Natural killer cell (primary cell): ENCODE measurements around the gene PCSK5. TPM values are rescaled to one million over a fixed set of nuclear protein-coding genes. Genes with fewer than 3 reads are reported as not detected.

Source experiments
- ATAC-seq, 3 donors: fragments of 150-1000 bp in 2 of 3; fragments of 200-7000 bp in 1 of 3; cut with Tn5 transposase; 1 replicate in 1 of 3; 2 replicates in 2 of 3; pipeline ENCODE4 v1.10.0; 2021; ENCODE audit warnings: mild to moderate bottlenecking in 2 of 3, moderate library complexity in 2 of 3
- DNase-seq, 2 donors: peaks; one replicate each; pipeline versions ENCODE4 v3.0.0 to v3.0.0-alpha.2; 2013 to 2021; ENCODE audit warnings: mixed read lengths in 1 of 2
- H3K27ac ChIP-seq: one replicate; pipeline ENCODE4 v1.5.1; 2013; ENCODE audit warnings: mild to moderate bottlenecking, low read length
- H3K27me3 ChIP-seq: one replicate; pipeline ENCODE4 v1.6.1; 2013; ENCODE audit warnings: low read length; ENCODE audit not compliant: control insufficient read depth, insufficient read depth
- H3K36me3 ChIP-seq: one replicate; pipeline ENCODE4 v1.6.1; 2013; ENCODE audit warnings: low read length; ENCODE audit not compliant: control insufficient read depth, insufficient read depth
- H3K4me1 ChIP-seq: one replicate; pipeline ENCODE4 v1.6.1; 2013; ENCODE audit warnings: low read length; ENCODE audit not compliant: control insufficient read depth, insufficient read depth
- H3K4me3 ChIP-seq: one replicate; pipeline ENCODE4 v1.5.1; 2013; ENCODE audit warnings: low read length
- H3K9me3 ChIP-seq: one replicate; pipeline ENCODE4 v1.6.1; 2013; ENCODE audit warnings: low read length; ENCODE audit not compliant: control insufficient read depth, insufficient read depth
- H3K27ac Mint-ChIP-seq, 2 donors: one replicate each; pipeline ENCODE4 v1.8.0; 2022; ENCODE audit warnings: mild to moderate bottlenecking in 2 of 2, mixed read lengths in 2 of 2, moderate library complexity in 1 of 2
- H3K27me3 Mint-ChIP-seq, 2 donors: one replicate each; pipeline ENCODE4 v1.8.0; 2022; ENCODE audit warnings: low read depth in 2 of 2, mixed read lengths in 2 of 2
- H3K36me3 Mint-ChIP-seq: one replicate; pipeline ENCODE4 v1.8.0; 2022; ENCODE audit warnings: mixed read lengths
- H3K4me1 Mint-ChIP-seq, 2 donors: one replicate each; pipeline ENCODE4 v1.8.0; 2022; ENCODE audit warnings: mixed read lengths in 2 of 2
- H3K4me3 Mint-ChIP-seq: one replicate; pipeline ENCODE4 v1.8.0; 2022; ENCODE audit warnings: mild to moderate bottlenecking, moderate library complexity, mixed read lengths
- H3K9me3 Mint-ChIP-seq, 2 donors: one replicate each; pipeline ENCODE4 v1.8.0; 2022; ENCODE audit warnings: mixed read lengths in 2 of 2
- WGBS: methylation state at CpG from one replicate; pipeline ENCODE4 v1.1.7; 2013; ENCODE audit warnings: missing lambda C conversion rate; ENCODE audit not compliant: insufficient coverage; 5-methylcytosine and 5-hydroxymethylcytosine counted together
- intact Hi-C: fragments of 100-400 bp; cut with micrococcal nuclease; formaldehyde crosslinking; loops from one replicate; pipeline ENCODE4 v1.14.2; 2022
- total RNA-seq, 4 donors: library from RNA; stranded (reverse); fragments of 120-200 nt in 1 of 4; gene quantifications; one replicate each; pipeline versions ENCODE4 v1.2.3 to v1.2.4, GENCODE V29; 2013 to 2022
- TF ChIP-seq, protein P1 (sequence below): fragments of 200-600 bp; IDR thresholded peaks from one replicate; pipeline ENCODE4 v1.8.0; 2022; ENCODE audit warnings: antibody characterized with exemption

Gene PCSK5
- total RNA-seq, 3 donors from 2014 or later (not counting 1 experiment from before 2014, with no cell fraction given) = 2.4 to 13.2 (median 5.7) TPM

- intact Hi-C loops = no loop called here
- no peak overlapping the region for H3K27ac ChIP-seq
- Mint-ChIP-seq H3K4me1 (peaks cover 3 to 5% of the 10 kb centered on the region in 2 donors), H3K27me3 (peaks cover 6 to 10% of the 10 kb centered on the region in 2 donors), H3K4me3 (no peak overlapping the region), H3K36me3 (no peaks in the 10 kb centered on the region), H3K27ac (no peak overlapping the region), H3K9me3 (no peaks in the 10 kb centered on the region)
- TF ChIP-seq, protein P1, sequence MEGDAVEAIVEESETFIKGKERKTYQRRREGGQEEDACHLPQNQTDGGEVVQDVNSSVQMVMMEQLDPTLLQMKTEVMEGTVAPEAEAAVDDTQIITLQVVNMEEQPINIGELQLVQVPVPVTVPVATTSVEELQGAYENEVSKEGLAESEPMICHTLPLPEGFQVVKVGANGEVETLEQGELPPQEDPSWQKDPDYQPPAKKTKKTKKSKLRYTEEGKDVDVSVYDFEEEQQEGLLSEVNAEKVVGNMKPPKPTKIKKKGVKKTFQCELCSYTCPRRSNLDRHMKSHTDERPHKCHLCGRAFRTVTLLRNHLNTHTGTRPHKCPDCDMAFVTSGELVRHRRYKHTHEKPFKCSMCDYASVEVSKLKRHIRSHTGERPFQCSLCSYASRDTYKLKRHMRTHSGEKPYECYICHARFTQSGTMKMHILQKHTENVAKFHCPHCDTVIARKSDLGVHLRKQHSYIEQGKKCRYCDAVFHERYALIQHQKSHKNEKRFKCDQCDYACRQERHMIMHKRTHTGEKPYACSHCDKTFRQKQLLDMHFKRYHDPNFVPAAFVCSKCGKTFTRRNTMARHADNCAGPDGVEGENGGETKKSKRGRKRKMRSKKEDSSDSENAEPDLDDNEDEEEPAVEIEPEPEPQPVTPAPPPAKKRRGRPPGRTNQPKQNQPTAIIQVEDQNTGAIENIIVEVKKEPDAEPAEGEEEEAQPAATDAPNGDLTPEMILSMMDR = no peak
- WGBS = 82% methylated on average over 3 of the region's 3 CpGs
- H3K4me3 ChIP-seq = no peak overlapping the region
- no peaks in the 10 kb centered on the region for H3K36me3 ChIP-seq
- no peaks in the 10 kb centered on the region for H3K4me1 ChIP-seq
- ATAC-seq (no peak), DNase-seq (no peak)
- H3K27me3 ChIP-seq = no peaks in the 10 kb centered on the region
- H3K9me3 ChIP-seq = no peaks in the 10 kb centered on the region
These were observed 323.3 kb downstream of the PCSK5 start for GRCh38 chr9:76213751-76214150.

- no peak for DNase-seq
- no peaks in the 10 kb centered on the region for H3K9me3 Mint-ChIP-seq
- ATAC-seq = no peak
- peaks cover 0 to 8% of the 10 kb centered on the region in 2 donors for H3K27me3 Mint-ChIP-seq
- no peak overlapping the region for H3K27ac Mint-ChIP-seq
- no peaks in the 10 kb centered on the region for H3K4me1 ChIP-seq
- intact Hi-C loops = no loop called here
- no peak overlapping the region for H3K4me3 Mint-ChIP-seq
- H3K4me1 Mint-ChIP-seq = peaks cover 0 to 5% of the 10 kb centered on the region in 2 donors
- H3K27ac ChIP-seq = no peak overlapping the region
- H3K9me3 ChIP-seq = no peaks in the 10 kb centered on the region
- no peaks in the 10 kb centered on the region for H3K36me3 Mint-ChIP-seq
- TF ChIP-seq, protein P1 = no peak
- H3K36me3 ChIP-seq = no peaks in the 10 kb centered on the region
- H3K27me3 ChIP-seq = no peaks in the 10 kb centered on the region
- WGBS = 62% methylated on average over 1 of the region's 1 CpG
- H3K4me3 ChIP-seq = no peak overlapping the region
These were observed 324.6 kb downstream of the PCSK5 start for GRCh38 chr9:76215066-76215465.

- no peaks in the 10 kb centered on the region for H3K27me3 ChIP-seq
- no peaks in the 10 kb centered on the region for H3K36me3 ChIP-seq
- no peaks in the 10 kb centered on the region for H3K9me3 ChIP-seq
- no peaks in the 10 kb centered on the region for H3K4me1 ChIP-seq
- intact Hi-C loops = no loop called here
- TF ChIP-seq, protein P1 = no peak
- H3K4me1 Mint-ChIP-seq = peaks cover 0 to 5% of the 10 kb centered on the region in 2 donors
- 95% methylated on average over 2 of the region's 2 CpGs for WGBS
- ATAC-seq = no peak
- no peak for DNase-seq
- H3K27ac Mint-ChIP-seq = no peak overlapping the region
- no peak overlapping the region for H3K27ac ChIP-seq
- peaks cover 0 to 5% of the 10 kb centered on the region in 2 donors for H3K27me3 Mint-ChIP-seq
- no peaks in the 10 kb centered on the region for H3K36me3 Mint-ChIP-seq
- no peak overlapping the region for H3K4me3 Mint-ChIP-seq
- H3K4me3 ChIP-seq = no peak overlapping the region
- no peaks in the 10 kb centered on the region for H3K9me3 Mint-ChIP-seq
These were observed 325.7 kb downstream of the PCSK5 start for GRCh38 chr9:76216161-76216649.
